Right lobe of liver (tissue), 6 donors: ENCODE data around the gene PITPNM3. TPM values are rescaled to one million over a fixed set of nuclear protein-coding genes. Genes with fewer than 3 reads are reported as not detected.

Experiments
- ATAC-seq, 4 donors: fragments of 200-7000 bp; cut with Tn5 transposase; one replicate each; pipeline ENCODE4 v1.9.1; 2020; ENCODE audit warnings: mild to moderate bottlenecking in 4 of 4, moderate library complexity in 4 of 4
- DNase-seq, 3 donors: peaks; one replicate each; pipeline ENCODE4 v3.0.0-alpha.2; 2020
- H3K27ac ChIP-seq, 3 donors: fragments of 200-600 bp; one replicate each; pipeline ENCODE4 v1.8.0; 2022
- H3K27me3 ChIP-seq, 2 donors: fragments of 200-600 bp; one replicate each; pipeline ENCODE4 v1.8.0; 2022
- H3K36me3 ChIP-seq, 4 donors: fragments of 200-600 bp; sonication (generic) in 1 of 4; one replicate each; pipeline versions ENCODE4 v1.5.1 to v1.8.0; 2017 to 2022; ENCODE audit warnings: control low read depth in 1 of 4
- H3K4me1 ChIP-seq, 4 donors: fragments of 200-600 bp; sonication (generic) in 1 of 4; one replicate each; pipeline versions ENCODE4 v1.5.1 to v1.8.0; 2017 to 2022; ENCODE audit warnings: control low read depth in 1 of 4
- H3K4me3 ChIP-seq, 3 donors: fragments of 200-600 bp; one replicate each; pipeline ENCODE4 v1.8.0; 2022
- H3K9me3 ChIP-seq, 4 donors: fragments of 200-600 bp; sonication (generic) in 1 of 4; one replicate each; pipeline versions ENCODE4 v1.5.1 to v1.8.0; 2017 to 2022; ENCODE audit warnings: control low read depth in 1 of 4
- POLR2A ChIP-seq: fragments of 450-650 bp; IDR thresholded peaks from one replicate; pipeline ENCODE4 v1.6.1; 2017; ENCODE audit warnings: antibody characterized with exemption, mild to moderate bottlenecking
- WGBS: methylation state at CpG from one replicate; pipeline ENCODE4 v1.1.6; 2018; ENCODE audit warnings: low coverage, low lambda C conversion rate; ENCODE audit not compliant: insufficient coverage; ENCODE audit errors: missing lambda C conversion rate; 5-methylcytosine and 5-hydroxymethylcytosine counted together
- intact Hi-C, 2 donors: fragments of 100-400 bp; cut with DNase I; formaldehyde crosslinking; loops; one replicate each; pipeline versions ENCODE4 v1.11.2 to v1.14.1; 2022
- total RNA-seq, 6 experiments: library from RNA; depleted of rRNA in 2 of 6; stranded (reverse); fragments of >200 nt in 2 of 6; fragmentation: NEBNext Ultra II Directional in 3 of 6; extraction: Animal tissue kit (Norgen Biotek cat#: 25700) in 3 of 6; gene quantifications; one replicate each; pipeline versions ENCODE4 v1.1.0 to v1.2.4, GENCODE V29; 2016 to 2023
- TF ChIP-seq, protein P1 (sequence below), 4 donors: fragments of 200-600 bp in 3 of 4; fragments of 450-650 bp in 1 of 4; IDR thresholded peaks; one replicate each; pipeline versions ENCODE4 v1.5.1 to v1.8.0; 2016 to 2022; ENCODE audit warnings: antibody characterized with exemption in 4 of 4, mild to moderate bottlenecking in 2 of 4
- donor health status: DM: no; HTN: yes; CAD: no.
- donor health status: DM: no; HTN: no; CAD: no.
- donor health status: DM: no; HTN: no; CAD: no.
- donor health status: DM: no; HTN: yes; CAD: no.
- donor health status: DM: no; HTN: yes; CAD: no.

The PITPNM3 gene
- total RNA-seq, 6 experiments from 2014 or later, result 0.91 to 3.8 (median 1.2) TPM

GRCh38 chr17:6446516-6447100 lies 109.7 kb downstream of the PITPNM3 start:
- H3K36me3 ChIP-seq, result no peaks in the 10 kb centered on the region
- H3K27ac ChIP-seq, result no peak overlapping the region
- TF ChIP-seq, protein P1, sequence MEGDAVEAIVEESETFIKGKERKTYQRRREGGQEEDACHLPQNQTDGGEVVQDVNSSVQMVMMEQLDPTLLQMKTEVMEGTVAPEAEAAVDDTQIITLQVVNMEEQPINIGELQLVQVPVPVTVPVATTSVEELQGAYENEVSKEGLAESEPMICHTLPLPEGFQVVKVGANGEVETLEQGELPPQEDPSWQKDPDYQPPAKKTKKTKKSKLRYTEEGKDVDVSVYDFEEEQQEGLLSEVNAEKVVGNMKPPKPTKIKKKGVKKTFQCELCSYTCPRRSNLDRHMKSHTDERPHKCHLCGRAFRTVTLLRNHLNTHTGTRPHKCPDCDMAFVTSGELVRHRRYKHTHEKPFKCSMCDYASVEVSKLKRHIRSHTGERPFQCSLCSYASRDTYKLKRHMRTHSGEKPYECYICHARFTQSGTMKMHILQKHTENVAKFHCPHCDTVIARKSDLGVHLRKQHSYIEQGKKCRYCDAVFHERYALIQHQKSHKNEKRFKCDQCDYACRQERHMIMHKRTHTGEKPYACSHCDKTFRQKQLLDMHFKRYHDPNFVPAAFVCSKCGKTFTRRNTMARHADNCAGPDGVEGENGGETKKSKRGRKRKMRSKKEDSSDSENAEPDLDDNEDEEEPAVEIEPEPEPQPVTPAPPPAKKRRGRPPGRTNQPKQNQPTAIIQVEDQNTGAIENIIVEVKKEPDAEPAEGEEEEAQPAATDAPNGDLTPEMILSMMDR (IDR thresholded peaks at IDR 0.05), result no peak
- TF ChIP-seq POLR2A, result no peak
- DNase-seq (no peak), ATAC-seq (no peak)
- H3K27me3 ChIP-seq, result peaks cover 0 to 5% of the 10 kb centered on the region in 2 donors
- 64% methylated on average over 3 of the region's 9 CpGs for WGBS
- H3K4me3 ChIP-seq, result no peak overlapping the region
- intact Hi-C loops, result no loop called here
- H3K4me1 ChIP-seq, result peaks cover 0 to 5% (median 0%) of the 10 kb centered on the region in 4 donors
- H3K9me3 ChIP-seq, result no peaks in the 10 kb centered on the region

- Histone ChIP-seq H3K9me3 (no peaks in the 10 kb centered on the region), H3K4me3 (peak overlapping the region; percentile 21 to 59 (median 42)), H3K27ac (no peak overlapping the region), H3K4me1 (peaks cover 0 to 5% (median 0%) of the 10 kb centered on the region in 4 donors), H3K27me3 (peaks cover 0 to 5% of the 10 kb centered on the region in 2 donors), H3K36me3 (no peaks in the 10 kb centered on the region)
- TF ChIP-seq, protein P1 (IDR thresholded peaks at IDR 0.05), result no peak
- no peak for TF ChIP-seq POLR2A
- ATAC-seq, result no peak
- intact Hi-C loops, result no loop called here
- no peak for DNase-seq
- 48% methylated on average over 4 of the region's 36 CpGs for WGBS
These were observed 111.6 kb downstream of the PITPNM3 start for GRCh38 chr17:6444571-6445335.

- intact Hi-C loops, result no loop called here
- no peaks in the 10 kb centered on the region for H3K36me3 ChIP-seq
- WGBS, result under 1% methylated on average over 34 of the region's 62 CpGs
- H3K27me3 ChIP-seq, result peaks cover 0 to 5% of the 10 kb centered on the region in 2 donors
- ATAC-seq (peak; percentile 94 to 98 (median 96)), DNase-seq (peak; percentile 85 to 93 (median 92))
- no peaks in the 10 kb centered on the region for H3K9me3 ChIP-seq
- TF ChIP-seq, protein P1 (IDR thresholded peaks at IDR 0.05), result no peak
- TF ChIP-seq POLR2A, result no peak
- H3K27ac ChIP-seq, result peak within 1 kb of the TSS in 1 of 3 donors; percentile 68
- H3K4me3 ChIP-seq, result peak within 1 kb of the TSS; percentile 32 to 59 (median 42)
- H3K4me1 ChIP-seq, result peaks cover 0 to 5% (median 0%) of the 10 kb centered on the region in 4 donors
These were observed 112.4 kb downstream of the PITPNM3 start, which contains the start of gene PIMREG for GRCh38 chr17:6443692-6444570. Gene PIMREG (plus strand): TSS chr17:6444455. CDS start chr17:6445111, 656 bp downstream.

- no peak for TF ChIP-seq POLR2A
- TF ChIP-seq, protein P1 (IDR thresholded peaks at IDR 0.05), result no peak
- Histone ChIP-seq H3K9me3 (no peaks in the 10 kb centered on the region), H3K27me3 (peaks cover 0 to 5% of the 10 kb centered on the region in 2 donors), H3K4me1 (peaks cover 0 to 5% (median 0%) of the 10 kb centered on the region in 4 donors), H3K4me3 (no peak overlapping the region), H3K36me3 (no peaks in the 10 kb centered on the region), H3K27ac (no peak overlapping the region)
- ATAC-seq, result no peak
- intact Hi-C loops, result no loop called here
- no peak for DNase-seq
- WGBS, result 66% methylated on average over 6 of the region's 6 CpGs
These were observed 113.6 kb downstream of the PITPNM3 start for GRCh38 chr17:6442775-6443174.
